Measurements from ENCODE around the gene AGK.

AGK gene

GRCh38 chr7:141665208-141666035 is 114.2 kb downstream of the AGK start:
- no peak for DNase-seq (ENCODE audit: low read depth)
- no peak for TF ChIP-seq CTCF (conservative IDR thresholded peaks at IDR 0.05; ENCODE audit: low read length)
- no peak overlapping the region for H3K4me3 ChIP-seq (ENCODE audit: low read length)

GRCh38 chr7:141666071-141666470 is 114.9 kb downstream of the AGK start:
- TF ChIP-seq CTCF (conservative IDR thresholded peaks at IDR 0.05; ENCODE audit: low read length), result no peak
- no peak for DNase-seq (ENCODE audit: low read depth)
- H3K4me3 ChIP-seq (ENCODE audit: low read length), result no peak overlapping the region

GRCh38 chr7:141668853-141669252 is 117.6 kb downstream of the AGK start:
- no peak for TF ChIP-seq CTCF (conservative IDR thresholded peaks at IDR 0.05; ENCODE audit: low read length)
- DNase-seq (ENCODE audit: low read depth), result no peak
- no peak overlapping the region for H3K4me3 ChIP-seq (ENCODE audit: low read length)

- no peak for DNase-seq (ENCODE audit: low read depth)
- no peak overlapping the region for H3K4me3 ChIP-seq (ENCODE audit: low read length)
- no peak for TF ChIP-seq CTCF (conservative IDR thresholded peaks at IDR 0.05; ENCODE audit: low read length)
Measured at GRCh38 chr7:141671705-141672496, 120.7 kb downstream of the AGK start.

GRCh38 chr7:141673346-141673745 is 122.1 kb downstream of the AGK start:
- DNase-seq (ENCODE audit: low read depth), result no peak
- no peak for TF ChIP-seq CTCF (conservative IDR thresholded peaks at IDR 0.05; ENCODE audit: low read length)
- H3K4me3 ChIP-seq (ENCODE audit: low read length), result no peak overlapping the region

GRCh38 chr7:141674171-141674671 is 123.0 kb downstream of the AGK start:
- no peak for DNase-seq (ENCODE audit: low read depth)
- no peak overlapping the region for H3K4me3 ChIP-seq (ENCODE audit: low read length)
- no peak for TF ChIP-seq CTCF (conservative IDR thresholded peaks at IDR 0.05; ENCODE audit: low read length)
